ENCODE results near the gene ZNF621. TPM values are rescaled to one million over a fixed set of nuclear protein-coding genes. Genes with fewer than 3 reads are reported as not detected.

Gene ZNF621
- total and polyA plus RNA-seq, 8 donors: 17.6 to 37.0 (median 34.5) TPM

DNA sequence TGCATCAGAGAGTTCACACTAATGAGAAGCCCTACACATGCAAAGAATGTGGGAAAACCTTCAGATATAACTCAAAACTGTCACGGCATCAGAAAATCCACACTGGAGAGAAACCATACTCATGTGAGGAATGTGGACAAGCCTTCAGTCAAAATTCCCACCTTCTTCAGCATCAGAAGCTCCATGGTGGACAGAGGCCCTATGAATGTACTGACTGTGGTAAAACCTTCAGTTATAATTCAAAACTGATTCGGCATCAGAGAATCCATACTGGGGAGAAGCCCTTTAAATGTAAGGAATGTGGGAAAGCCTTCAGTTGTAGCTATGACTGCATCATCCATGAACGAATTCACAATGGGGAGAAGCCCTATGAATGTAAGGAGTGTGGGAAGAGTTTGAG lies 37.6 kb upstream of the ZNF621 start:
- TF ChIP-seq, protein P1, sequence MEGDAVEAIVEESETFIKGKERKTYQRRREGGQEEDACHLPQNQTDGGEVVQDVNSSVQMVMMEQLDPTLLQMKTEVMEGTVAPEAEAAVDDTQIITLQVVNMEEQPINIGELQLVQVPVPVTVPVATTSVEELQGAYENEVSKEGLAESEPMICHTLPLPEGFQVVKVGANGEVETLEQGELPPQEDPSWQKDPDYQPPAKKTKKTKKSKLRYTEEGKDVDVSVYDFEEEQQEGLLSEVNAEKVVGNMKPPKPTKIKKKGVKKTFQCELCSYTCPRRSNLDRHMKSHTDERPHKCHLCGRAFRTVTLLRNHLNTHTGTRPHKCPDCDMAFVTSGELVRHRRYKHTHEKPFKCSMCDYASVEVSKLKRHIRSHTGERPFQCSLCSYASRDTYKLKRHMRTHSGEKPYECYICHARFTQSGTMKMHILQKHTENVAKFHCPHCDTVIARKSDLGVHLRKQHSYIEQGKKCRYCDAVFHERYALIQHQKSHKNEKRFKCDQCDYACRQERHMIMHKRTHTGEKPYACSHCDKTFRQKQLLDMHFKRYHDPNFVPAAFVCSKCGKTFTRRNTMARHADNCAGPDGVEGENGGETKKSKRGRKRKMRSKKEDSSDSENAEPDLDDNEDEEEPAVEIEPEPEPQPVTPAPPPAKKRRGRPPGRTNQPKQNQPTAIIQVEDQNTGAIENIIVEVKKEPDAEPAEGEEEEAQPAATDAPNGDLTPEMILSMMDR (IDR thresholded peaks at IDR 0.05): no peak
- DNase-seq (no peak), ATAC-seq (no peak)
- no peaks in the 10 kb centered on the region for H3K27me3 ChIP-seq
- intact Hi-C loops (cut with DNase I): no loop called here
- H3K4me1 ChIP-seq: no peaks in the 10 kb centered on the region
- H3K4me3 ChIP-seq: no peak overlapping the region
- H3K36me3 ChIP-seq: peaks cover 0 to 65% of the 10 kb centered on the region in 2 donors
- peaks cover 0 to 25% of the 10 kb centered on the region in 2 donors for H3K9me3 ChIP-seq
- H3K27ac ChIP-seq: no peak overlapping the region

DNA sequence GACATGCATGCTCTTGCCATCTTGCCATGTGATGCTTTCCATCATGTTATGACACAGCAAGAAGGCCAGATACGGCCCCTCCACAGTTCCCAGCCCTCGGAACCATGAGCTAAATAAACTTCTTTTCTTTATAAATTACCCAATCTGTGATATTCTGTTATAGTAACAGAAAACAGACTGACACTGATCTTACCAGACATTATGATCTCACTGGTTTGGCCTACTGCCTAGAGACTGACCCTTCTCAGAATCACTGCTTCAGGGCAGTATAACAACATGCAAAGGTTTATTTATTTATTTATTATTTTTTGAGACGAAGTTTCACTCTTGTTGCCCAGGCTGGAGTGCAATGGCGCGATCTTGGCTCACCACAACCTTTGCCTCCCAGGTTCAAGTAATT lies 33.8 kb upstream of the ZNF621 start:
- ATAC-seq: no peak
- TF ChIP-seq, protein P1 (IDR thresholded peaks at IDR 0.05): no peak
- DNase-seq: no peak
- H3K27me3 ChIP-seq: no peaks in the 10 kb centered on the region
- intact Hi-C loops (cut with DNase I): no loop called here
- H3K4me1 ChIP-seq: no peaks in the 10 kb centered on the region
- peaks cover 0 to 27% of the 10 kb centered on the region in 2 donors for H3K36me3 ChIP-seq
- H3K27ac ChIP-seq: no peak overlapping the region
- peaks cover 0 to 24% of the 10 kb centered on the region in 2 donors for H3K9me3 ChIP-seq
- no peak overlapping the region for H3K4me3 ChIP-seq

DNA sequence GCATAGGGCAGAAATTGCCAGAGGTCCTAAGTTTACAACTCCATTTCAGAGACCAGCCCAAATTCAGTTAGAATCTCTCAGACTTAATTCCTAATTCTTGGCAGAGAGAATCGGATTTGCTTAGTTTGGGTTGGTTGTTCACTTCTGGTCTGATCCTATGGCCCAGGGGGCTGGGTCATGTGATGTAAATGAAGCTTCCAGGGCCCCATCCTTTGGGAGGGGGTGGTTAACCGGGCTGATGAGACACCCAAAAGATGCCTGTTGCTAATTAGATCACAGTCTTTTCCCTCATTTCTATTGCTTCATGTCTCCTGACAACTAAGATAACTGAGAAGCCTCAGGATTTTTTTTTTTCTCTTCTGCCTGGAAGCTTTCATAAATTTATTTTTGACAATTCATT lies 30.1 kb upstream of the ZNF621 start:
- H3K4me3 ChIP-seq: no peak overlapping the region

DNA sequence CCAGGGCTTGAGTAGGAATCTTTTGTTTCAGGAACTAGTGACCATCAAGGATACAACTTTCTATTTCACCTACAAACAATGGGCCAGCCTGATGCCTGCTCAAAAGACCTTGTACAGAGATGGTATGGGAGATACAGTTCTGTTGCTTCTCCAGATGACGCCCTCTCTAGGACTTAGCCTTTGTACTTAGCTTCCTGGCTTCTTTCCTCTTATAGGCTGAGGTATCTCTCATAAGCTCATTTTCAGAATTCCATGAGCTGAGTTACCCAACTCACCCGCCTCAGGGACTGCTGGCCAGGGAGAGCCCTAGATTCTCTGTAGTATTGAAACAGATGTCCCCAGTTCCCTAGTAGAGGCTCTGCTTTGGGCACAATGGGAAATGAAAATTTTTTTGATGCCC lies 27.5 kb upstream of the ZNF621 start:
- Histone ChIP-seq H3K27me3 (no peaks in the 10 kb centered on the region), H3K9me3 (no peaks in the 10 kb centered on the region), H3K36me3 (no peaks in the 10 kb centered on the region), H3K27ac (no peak overlapping the region), H3K4me1 (no peaks in the 10 kb centered on the region), H3K4me3 (no peak overlapping the region)
- DNase-seq (no peak), ATAC-seq (no peak)
- TF ChIP-seq, protein P1 (IDR thresholded peaks at IDR 0.05): no peak
- intact Hi-C loops (cut with DNase I): no loop called here

More for the DNA sequence above, 30.1 kb upstream of the ZNF621 start:
- ATAC-seq (no peak), DNase-seq (no peak)
- intact Hi-C loops (cut with DNase I): no loop called here
- Histone ChIP-seq H3K27me3 (no peaks in the 10 kb centered on the region), H3K36me3 (no peaks in the 10 kb centered on the region), H3K9me3 (no peaks in the 10 kb centered on the region), H3K27ac (no peak overlapping the region), H3K4me1 (no peaks in the 10 kb centered on the region)
- TF ChIP-seq, protein P1 (IDR thresholded peaks at IDR 0.05): no peak

DNA sequence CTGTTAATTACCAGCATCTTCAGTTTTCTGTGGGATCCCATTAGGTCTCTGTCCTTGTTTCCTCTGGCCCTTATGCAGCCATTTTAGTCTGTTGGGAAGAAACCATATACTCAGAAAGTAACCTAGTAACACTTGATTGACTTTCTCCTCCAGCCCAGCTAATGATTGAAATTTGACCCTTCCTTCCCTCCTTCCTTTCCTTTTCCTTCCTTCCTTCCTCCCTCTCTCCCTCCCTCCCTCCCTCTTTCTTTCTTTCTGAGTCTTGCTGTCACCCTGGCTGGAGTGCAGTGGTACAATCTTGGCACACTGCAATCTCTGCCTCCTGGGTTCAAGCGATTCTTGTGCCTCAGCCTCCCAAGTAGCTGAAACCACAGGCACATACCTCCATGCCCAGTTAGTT lies 24.8 kb upstream of the ZNF621 start:
- intact Hi-C loops (cut with DNase I): no loop called here
- Histone ChIP-seq H3K27ac (no peak overlapping the region), H3K4me1 (peaks cover 0 to 5% of the 10 kb centered on the region in 2 donors), H3K4me3 (no peak overlapping the region), H3K9me3 (no peaks in the 10 kb centered on the region), H3K36me3 (no peaks in the 10 kb centered on the region), H3K27me3 (no peaks in the 10 kb centered on the region)
- ATAC-seq (no peak), DNase-seq (no peak)
- TF ChIP-seq, protein P1 (IDR thresholded peaks at IDR 0.05): no peak
